Activated T-helper 17 cell treated with anti-CD3 and anti-CD28 coated beads, Interleukin-2, amount 50 U/mL, for 72 hours (primary cell): ENCODE data around the gene ZNF597. TPM values are rescaled to one million over a fixed set of nuclear protein-coding genes. Genes with fewer than 3 reads are reported as not detected.

Experiments
- ATAC-seq: fragments of 150-1000 bp; cut with Tn5 transposase; replicated peaks from 2 replicates; pipeline ENCODE4 v1.10.0; 2021; ENCODE audit warnings: mild to moderate bottlenecking, moderate library complexity
- H3K27ac Mint-ChIP-seq: one replicate; pipeline ENCODE4 v1.8.0; 2022; ENCODE audit warnings: mixed read lengths
- H3K27me3 Mint-ChIP-seq: one replicate; pipeline ENCODE4 v1.8.0; 2022; ENCODE audit warnings: mixed read lengths
- H3K36me3 Mint-ChIP-seq: one replicate; pipeline ENCODE4 v1.8.0; 2022; ENCODE audit warnings: low read depth, mild to moderate bottlenecking, mixed read lengths
- H3K4me1 Mint-ChIP-seq: one replicate; pipeline ENCODE4 v1.8.0; 2022; ENCODE audit warnings: mixed read lengths
- H3K4me3 Mint-ChIP-seq: one replicate; pipeline ENCODE4 v1.8.0; 2022; ENCODE audit warnings: mild to moderate bottlenecking, mixed read lengths
- H3K9me3 Mint-ChIP-seq: one replicate; pipeline ENCODE4 v1.8.0; 2022; ENCODE audit warnings: mixed read lengths
- total RNA-seq, 2 donors: library from RNA; stranded (reverse); gene quantifications; one replicate each; pipeline ENCODE4 v1.2.3, GENCODE V29; 2022

ZNF597 gene
- total RNA-seq, 2 donors from 2014 or later: 2.0 to 3.0 TPM

GRCh38 chr16:3467921-3468320, 24.6 kb upstream of the ZNF597 start:
- peak; percentile 37 for ATAC-seq
- no peaks in the 10 kb centered on the region for H3K9me3 Mint-ChIP-seq
- H3K27ac Mint-ChIP-seq: peak overlapping the region; percentile 23
- H3K4me1 Mint-ChIP-seq: peaks cover 24% of the 10 kb centered on the region
- no peak overlapping the region for H3K4me3 Mint-ChIP-seq
- H3K27me3 Mint-ChIP-seq: no peaks in the 10 kb centered on the region
- peaks cover 43% of the 10 kb centered on the region for H3K36me3 Mint-ChIP-seq

- ATAC-seq: no peak
- Mint-ChIP-seq H3K36me3 (peaks cover 36% of the 10 kb centered on the region), H3K4me3 (no peak overlapping the region), H3K4me1 (peaks cover 24% of the 10 kb centered on the region), H3K9me3 (no peaks in the 10 kb centered on the region), H3K27ac (peak overlapping the region; percentile 30), H3K27me3 (no peaks in the 10 kb centered on the region)
Measured at GRCh38 chr16:3467182-3467581, 23.9 kb upstream of the ZNF597 start.

- no peak for ATAC-seq
- Mint-ChIP-seq H3K4me3 (no peak overlapping the region), H3K36me3 (peaks cover 33% of the 10 kb centered on the region), H3K27ac (peak overlapping the region; percentile 30), H3K27me3 (no peaks in the 10 kb centered on the region), H3K4me1 (peaks cover 28% of the 10 kb centered on the region), H3K9me3 (no peaks in the 10 kb centered on the region)
Measured at GRCh38 chr16:3465911-3466584, 22.7 kb upstream of the ZNF597 start.

DNA sequence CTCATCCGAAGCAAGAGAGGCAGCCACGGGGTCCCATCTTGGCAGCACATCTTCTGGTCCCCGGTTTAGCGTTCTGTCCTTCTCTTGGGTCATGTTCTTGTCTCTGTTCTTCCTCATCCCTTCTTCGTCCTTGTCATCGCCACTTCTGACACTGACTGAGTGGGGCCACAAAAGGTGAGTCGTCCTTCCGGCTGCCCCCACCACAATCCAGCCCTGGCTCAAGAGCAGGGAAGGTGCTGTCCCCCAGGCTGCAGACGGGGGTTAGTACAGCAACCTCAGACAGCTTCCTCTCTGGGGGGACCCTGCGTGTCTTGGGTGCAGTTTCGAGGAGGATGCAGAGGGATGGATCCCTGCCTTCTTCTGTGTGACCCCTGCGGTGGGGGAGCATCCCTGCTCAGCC, 22.0 kb upstream of the ZNF597 start:
- peaks cover 33% of the 10 kb centered on the region for H3K36me3 Mint-ChIP-seq
- peaks cover 33% of the 10 kb centered on the region for H3K4me1 Mint-ChIP-seq
- ATAC-seq: no peak
- no peak overlapping the region for H3K27ac Mint-ChIP-seq
- H3K9me3 Mint-ChIP-seq: no peaks in the 10 kb centered on the region
- no peaks in the 10 kb centered on the region for H3K27me3 Mint-ChIP-seq
- no peak overlapping the region for H3K4me3 Mint-ChIP-seq

- no peaks in the 10 kb centered on the region for H3K27me3 Mint-ChIP-seq
- H3K4me1 Mint-ChIP-seq: peaks cover 29% of the 10 kb centered on the region
Measured at GRCh38 chr16:3461151-3461550, 17.8 kb upstream of the ZNF597 start.

DNA sequence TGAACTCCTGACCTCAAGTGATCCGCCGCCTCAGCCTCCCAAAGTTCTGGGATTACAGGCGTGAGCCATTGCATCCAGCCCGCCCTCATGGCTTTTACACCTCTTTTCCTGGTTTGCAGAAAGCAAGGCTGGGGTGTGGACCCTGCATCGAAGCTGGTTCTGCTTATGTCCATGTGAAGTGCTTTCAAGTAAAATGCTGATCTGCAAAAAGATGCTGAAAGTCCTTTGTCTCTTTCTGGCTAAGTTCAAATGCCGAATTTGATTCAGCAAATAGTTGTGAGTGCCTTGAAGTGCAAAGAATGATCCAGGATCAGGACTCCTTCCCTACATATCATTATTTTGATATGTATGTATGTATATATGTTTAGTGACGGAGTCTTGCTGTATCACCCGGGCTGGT, 17.3 kb upstream of the ZNF597 start:
- peak overlapping the region; percentile 65 for H3K27ac Mint-ChIP-seq
- no peaks in the 10 kb centered on the region for H3K27me3 Mint-ChIP-seq
- peak overlapping the region; percentile 78 for H3K4me3 Mint-ChIP-seq
- H3K4me1 Mint-ChIP-seq: peaks cover 29% of the 10 kb centered on the region
- no peaks in the 10 kb centered on the region for H3K9me3 Mint-ChIP-seq
- no peak for ATAC-seq
- H3K36me3 Mint-ChIP-seq: peaks cover 5% of the 10 kb centered on the region

More at GRCh38 chr16:3461151-3461550, 17.8 kb upstream of the ZNF597 start:
- Mint-ChIP-seq H3K4me3 (peak overlapping the region; percentile 78), H3K36me3 (peaks cover 10% of the 10 kb centered on the region), H3K9me3 (no peaks in the 10 kb centered on the region), H3K27ac (peak overlapping the region; percentile 65)
- ATAC-seq: no peak

GRCh38 chr16:3460121-3460520, 16.8 kb upstream of the ZNF597 start:
- ATAC-seq: no peak
- peaks cover under 1% of the 10 kb centered on the region for H3K36me3 Mint-ChIP-seq
- H3K4me3 Mint-ChIP-seq: peak overlapping the region; percentile 78
- no peaks in the 10 kb centered on the region for H3K27me3 Mint-ChIP-seq
- no peaks in the 10 kb centered on the region for H3K9me3 Mint-ChIP-seq
- peak overlapping the region; percentile 65 for H3K27ac Mint-ChIP-seq
- H3K4me1 Mint-ChIP-seq: peaks cover 29% of the 10 kb centered on the region

- no peaks in the 10 kb centered on the region for H3K27me3 Mint-ChIP-seq
- peak overlapping the region; percentile 65 for H3K27ac Mint-ChIP-seq
- H3K36me3 Mint-ChIP-seq: no peaks in the 10 kb centered on the region
- H3K4me1 Mint-ChIP-seq: peaks cover 29% of the 10 kb centered on the region
- peak; percentile 49 for ATAC-seq
- peak overlapping the region; percentile 78 for H3K4me3 Mint-ChIP-seq
- H3K9me3 Mint-ChIP-seq: no peaks in the 10 kb centered on the region
Measured at GRCh38 chr16:3459401-3460090, 16.2 kb upstream of the ZNF597 start.

GRCh38 chr16:3458852-3459361, 15.6 kb upstream of the ZNF597 start:
- Mint-ChIP-seq H3K4me3 (peak overlapping the region; percentile 78), H3K9me3 (no peaks in the 10 kb centered on the region), H3K4me1 (peaks cover 29% of the 10 kb centered on the region), H3K27ac (peak overlapping the region; percentile 65), H3K36me3 (no peaks in the 10 kb centered on the region), H3K27me3 (no peaks in the 10 kb centered on the region)
- ATAC-seq: peak; percentile 8

- Mint-ChIP-seq H3K36me3 (no peaks in the 10 kb centered on the region), H3K4me3 (peak overlapping the region; percentile 78), H3K27me3 (no peaks in the 10 kb centered on the region), H3K4me1 (peaks cover 29% of the 10 kb centered on the region), H3K27ac (peak overlapping the region; percentile 65), H3K9me3 (no peaks in the 10 kb centered on the region)
- ATAC-seq: peak; percentile 4
Measured at GRCh38 chr16:3458278-3458851, 15.1 kb upstream of the ZNF597 start.

GRCh38 chr16:3457434-3458252, 14.3 kb upstream of the ZNF597 start:
- no peaks in the 10 kb centered on the region for H3K27me3 Mint-ChIP-seq
- H3K4me3 Mint-ChIP-seq: peak overlapping the region; percentile 81

DNA sequence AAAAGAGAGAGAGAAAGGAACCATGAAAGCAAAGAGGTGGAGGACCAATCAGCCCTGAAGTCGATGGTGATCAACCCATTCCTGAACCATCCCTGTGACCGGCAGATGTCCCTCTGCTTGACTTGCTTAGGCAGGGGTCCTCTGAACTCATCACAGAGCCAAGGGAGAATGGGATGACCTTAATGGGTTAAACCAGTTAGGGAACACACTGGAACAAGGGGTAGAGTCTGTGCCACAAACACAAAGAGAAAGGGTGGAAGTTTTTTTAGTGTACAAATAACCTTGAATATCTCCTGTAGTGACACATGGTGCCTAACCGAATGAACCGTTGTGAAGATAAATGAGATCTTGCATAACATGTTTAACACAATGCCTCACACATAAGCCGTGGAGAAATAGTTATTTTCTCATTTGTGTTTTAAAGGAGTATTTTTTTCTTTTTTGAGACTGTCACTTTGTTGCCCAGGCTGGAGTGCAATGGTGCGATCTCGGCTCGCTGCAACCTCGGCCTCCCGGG, 11.4 kb upstream of the ZNF597 start:
- Mint-ChIP-seq H3K27me3 (no peaks in the 10 kb centered on the region), H3K9me3 (no peaks in the 10 kb centered on the region), H3K27ac (no peak overlapping the region), H3K36me3 (peaks cover 17% of the 10 kb centered on the region), H3K4me1 (peaks cover 9% of the 10 kb centered on the region), H3K4me3 (no peak overlapping the region)
- no peak for ATAC-seq

More at GRCh38 chr16:3457434-3458252, 14.3 kb upstream of the ZNF597 start:
- Mint-ChIP-seq H3K9me3 (no peaks in the 10 kb centered on the region), H3K4me1 (peaks cover 29% of the 10 kb centered on the region), H3K36me3 (no peaks in the 10 kb centered on the region), H3K27ac (peak overlapping the region; percentile 72)
- peak; percentile 94 for ATAC-seq

- Mint-ChIP-seq H3K27me3 (no peaks in the 10 kb centered on the region), H3K27ac (no peak overlapping the region), H3K4me1 (peaks cover 3% of the 10 kb centered on the region), H3K4me3 (no peak overlapping the region), H3K36me3 (peaks cover 22% of the 10 kb centered on the region), H3K9me3 (no peaks in the 10 kb centered on the region)
- ATAC-seq: no peak
Measured at GRCh38 chr16:3454093-3454492, 10.8 kb upstream of the ZNF597 start.

GRCh38 chr16:3444032-3444388, 706 bp upstream of the ZNF597 start:
- H3K4me1 Mint-ChIP-seq: peaks cover 9% of the 10 kb centered on the region
- peak overlapping the region; percentile 81 for H3K4me3 Mint-ChIP-seq
- H3K9me3 Mint-ChIP-seq: peaks cover 4% of the 10 kb centered on the region
- ATAC-seq: peak; percentile 78
- no peaks in the 10 kb centered on the region for H3K27me3 Mint-ChIP-seq
- H3K36me3 Mint-ChIP-seq: peaks cover 59% of the 10 kb centered on the region
- H3K27ac Mint-ChIP-seq: peak overlapping the region; percentile 91
